ENCODE data around the gene ZDHHC7.
"Not testable (repeated sequence)": the region's sequence is repeated elsewhere in the genome, so short reads cannot be mapped to it uniquely, and the experiment has no call there.

ZDHHC7 gene

GRCh38 chr16:85042606-85043005 is 31.3 kb upstream of the ZDHHC7 start:
- DNase-seq (ENCODE audit: low read depth) = no peak

GRCh38 chr16:85042167-85042526 is 30.8 kb upstream of the ZDHHC7 start:
- no peak for DNase-seq (ENCODE audit: low read depth)

DNA sequence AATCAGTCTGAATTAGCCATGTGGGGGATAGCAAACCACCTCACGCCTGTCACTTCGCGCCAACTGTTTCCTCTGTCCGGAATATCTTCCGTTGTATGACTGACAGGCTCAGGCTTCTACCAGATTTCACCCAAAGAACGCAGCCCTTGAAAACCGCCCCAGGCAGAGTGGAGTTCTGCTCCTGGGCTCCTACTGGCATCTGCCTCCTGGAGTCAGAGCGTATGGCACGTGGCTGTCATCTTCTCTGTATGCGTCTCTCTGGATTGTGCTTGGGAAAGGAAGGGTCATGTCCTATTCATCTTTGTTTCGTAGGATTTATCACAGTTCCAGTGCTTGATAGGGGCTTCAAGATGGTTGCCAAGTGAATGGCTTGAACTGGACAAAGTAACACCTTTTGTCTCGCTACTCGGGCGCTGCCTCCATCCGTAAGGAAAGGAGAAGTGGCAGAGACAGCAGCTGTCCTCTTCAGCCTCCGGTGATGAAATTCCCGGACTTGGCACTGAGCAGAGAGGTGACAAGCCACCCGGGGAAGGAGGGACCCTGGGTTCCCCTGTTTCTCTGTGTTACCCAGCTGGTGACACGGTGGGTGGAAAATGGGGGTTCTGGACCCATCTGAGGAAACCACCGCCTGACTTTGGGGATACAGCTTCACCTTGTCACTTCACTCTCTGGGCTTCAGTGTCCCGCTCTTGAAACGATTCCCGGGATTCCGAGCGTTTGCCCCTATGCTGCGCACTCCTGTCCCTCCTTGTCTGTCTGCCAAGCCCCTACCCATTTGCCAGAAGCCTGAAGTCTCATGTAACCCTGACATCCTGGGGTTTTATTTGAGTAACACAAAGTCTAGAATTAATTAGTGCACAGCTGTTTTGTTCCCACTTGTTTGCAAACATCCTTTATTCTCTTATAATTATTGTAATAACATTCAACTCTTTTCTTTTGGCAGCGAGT is 30.2 kb upstream of the ZDHHC7 start:
- DNase-seq (ENCODE audit: low read depth) = no peak

GRCh38 chr16:85040685-85041084 is 29.4 kb upstream of the ZDHHC7 start:
- no peak for DNase-seq (ENCODE audit: low read depth)

- DNase-seq (ENCODE audit: low read depth) = no peak
Observed at GRCh38 chr16:85037721-85038120, 26.4 kb upstream of the ZDHHC7 start.

GRCh38 chr16:85037050-85037410 is 25.7 kb upstream of the ZDHHC7 start:
- DNase-seq (ENCODE audit: low read depth) = no peak

DNA sequence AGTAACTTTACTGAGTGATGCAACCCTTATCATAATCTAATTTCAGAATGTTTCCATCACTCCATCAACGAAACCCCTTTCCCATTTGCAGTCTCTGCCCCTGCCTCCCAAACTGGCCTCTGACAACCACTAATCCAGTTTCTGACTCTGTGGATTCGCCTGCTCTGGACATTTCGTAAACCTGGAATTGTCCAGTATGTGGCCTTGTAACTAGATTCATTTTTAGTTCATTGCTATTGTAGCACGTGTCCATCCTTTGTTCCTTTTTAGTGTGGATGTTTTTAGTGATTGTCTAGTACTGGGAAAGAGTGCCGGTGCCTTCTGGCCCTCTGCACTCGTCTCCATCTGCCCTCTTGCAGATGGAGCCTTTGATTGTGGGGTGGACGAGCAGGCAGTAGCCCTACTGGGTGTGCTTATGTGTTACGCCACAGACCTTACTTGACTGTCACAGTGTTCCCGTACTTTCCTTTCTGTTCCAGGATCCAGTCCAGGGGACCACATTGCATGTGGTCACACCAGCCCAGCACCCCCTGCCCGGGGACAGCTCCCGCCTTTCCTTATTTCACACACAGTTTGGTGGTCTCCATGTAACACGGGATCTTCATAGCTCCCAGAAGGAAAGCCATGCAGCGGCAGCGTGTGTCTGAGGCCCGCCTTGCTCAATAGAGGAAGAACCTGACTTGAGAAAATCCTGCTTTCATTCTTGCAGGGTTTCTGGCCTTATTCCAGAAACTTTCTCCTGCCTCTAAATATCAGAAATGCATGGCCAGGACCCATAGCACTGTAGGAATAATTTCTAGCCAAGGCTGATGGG is 25.1 kb upstream of the ZDHHC7 start:
- no peak for DNase-seq (ENCODE audit: low read depth)

DNA sequence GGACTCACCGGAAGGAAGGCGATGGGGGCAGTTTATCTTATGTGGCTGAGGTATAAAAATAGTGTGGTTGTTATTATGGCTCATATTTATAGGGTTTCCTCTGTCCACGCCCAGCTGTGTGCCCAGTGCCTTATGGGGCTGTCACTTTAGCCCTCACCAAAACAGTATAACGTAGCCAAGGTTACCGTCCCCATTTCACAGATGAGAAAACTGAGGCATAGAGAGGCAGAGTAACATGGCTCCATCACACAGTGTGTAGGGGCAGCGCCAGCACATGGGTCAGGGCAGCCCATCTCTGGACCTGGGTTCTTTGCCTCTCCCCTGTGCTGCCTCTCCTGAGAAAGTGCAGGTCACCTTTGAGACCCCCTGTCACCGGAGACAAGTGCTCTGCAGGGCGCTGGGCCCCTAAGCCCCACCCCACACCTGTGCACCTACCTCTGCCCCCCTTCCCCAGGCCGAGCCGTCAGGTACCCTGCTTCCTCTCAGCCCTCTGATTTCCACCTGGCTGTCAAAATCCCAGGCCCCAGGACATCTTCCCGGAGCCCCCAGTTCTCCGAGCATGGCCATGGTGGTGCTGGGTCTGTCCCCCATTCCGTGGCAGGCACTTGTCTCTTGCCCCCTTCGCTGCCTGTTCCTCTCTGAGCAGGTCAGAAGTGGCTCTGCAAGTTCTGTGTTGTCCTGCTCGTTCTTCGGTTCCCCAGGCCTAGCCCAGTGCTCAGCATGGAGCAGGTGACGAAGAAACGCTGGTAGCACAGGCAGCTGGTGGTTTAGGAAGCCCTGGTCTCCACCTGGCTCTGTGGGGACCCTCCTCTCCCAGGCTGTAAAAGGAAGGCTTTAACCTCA is 23.5 kb upstream of the ZDHHC7 start:
- no peak for DNase-seq (ENCODE audit: low read depth)

- no peak for DNase-seq (ENCODE audit: low read depth)
Observed at GRCh38 chr16:85033171-85033570, 21.8 kb upstream of the ZDHHC7 start.

DNA sequence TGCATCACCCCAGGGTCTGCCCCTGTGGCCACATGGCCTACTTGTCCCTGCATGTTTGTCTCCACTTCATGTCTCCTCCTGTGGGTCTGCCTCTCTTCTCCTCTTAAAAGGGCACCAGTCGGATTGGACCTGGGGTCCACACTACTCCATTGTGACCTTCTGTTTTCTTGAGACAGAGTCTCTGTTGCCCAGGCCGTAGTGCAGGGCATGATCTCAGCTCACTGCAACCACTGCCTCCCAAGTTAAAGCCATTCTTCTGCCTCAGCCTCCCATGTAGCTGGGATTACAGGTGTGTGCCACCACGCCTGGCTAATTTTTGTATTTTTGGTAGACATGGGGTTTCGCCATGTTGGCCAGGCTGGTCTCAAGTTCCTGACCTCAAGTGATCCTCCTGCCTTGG is 20.9 kb upstream of the ZDHHC7 start:
- DNase-seq (ENCODE audit: low read depth) = not testable (repeated sequence)

DNA sequence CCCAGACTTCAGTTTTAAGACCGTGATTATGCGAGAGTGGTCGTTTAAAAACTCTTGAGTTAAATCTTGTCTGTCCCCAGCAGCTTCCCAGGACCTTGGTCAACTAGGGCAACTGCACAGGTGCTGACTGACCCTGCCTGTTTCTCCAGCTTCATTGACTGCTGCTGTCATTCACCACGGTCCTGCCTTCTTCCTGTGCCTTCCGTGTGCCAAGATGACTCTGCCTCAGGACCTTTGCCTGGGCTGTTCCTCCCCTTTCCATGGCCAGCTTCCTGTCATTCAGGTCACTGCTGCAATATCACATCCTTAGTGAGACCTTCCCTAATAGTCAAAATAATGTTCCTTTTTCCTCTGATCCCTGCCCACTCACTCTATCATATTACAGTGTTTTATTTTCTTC is 20.1 kb upstream of the ZDHHC7 start:
- DNase-seq (ENCODE audit: low read depth) = no peak

GRCh38 chr16:85029981-85030401 is 18.7 kb upstream of the ZDHHC7 start:
- no peak for DNase-seq (ENCODE audit: low read depth)

DNA sequence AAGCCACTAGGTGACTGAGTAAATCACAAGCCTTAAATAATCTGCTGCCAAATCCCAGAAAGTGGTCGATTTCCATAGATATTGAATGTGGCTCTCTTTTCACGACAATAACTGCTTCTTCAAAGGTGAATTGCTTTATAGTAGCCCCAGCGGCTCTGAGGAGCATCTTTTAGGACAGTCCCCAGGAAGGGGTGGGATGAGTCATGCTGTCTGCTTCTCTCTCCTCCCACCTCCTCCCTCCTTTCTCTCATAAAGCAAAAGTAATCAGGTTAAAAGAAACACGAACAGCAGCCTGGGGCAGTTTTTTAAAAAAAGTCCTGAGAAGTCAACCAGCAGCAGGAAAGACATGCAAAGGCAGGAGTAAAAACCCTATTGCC is 18.1 kb upstream of the ZDHHC7 start:
- DNase-seq (ENCODE audit: low read depth) = no peak

- no peak for DNase-seq (ENCODE audit: low read depth)
Observed at GRCh38 chr16:85028685-85029407, 17.5 kb upstream of the ZDHHC7 start.

DNA sequence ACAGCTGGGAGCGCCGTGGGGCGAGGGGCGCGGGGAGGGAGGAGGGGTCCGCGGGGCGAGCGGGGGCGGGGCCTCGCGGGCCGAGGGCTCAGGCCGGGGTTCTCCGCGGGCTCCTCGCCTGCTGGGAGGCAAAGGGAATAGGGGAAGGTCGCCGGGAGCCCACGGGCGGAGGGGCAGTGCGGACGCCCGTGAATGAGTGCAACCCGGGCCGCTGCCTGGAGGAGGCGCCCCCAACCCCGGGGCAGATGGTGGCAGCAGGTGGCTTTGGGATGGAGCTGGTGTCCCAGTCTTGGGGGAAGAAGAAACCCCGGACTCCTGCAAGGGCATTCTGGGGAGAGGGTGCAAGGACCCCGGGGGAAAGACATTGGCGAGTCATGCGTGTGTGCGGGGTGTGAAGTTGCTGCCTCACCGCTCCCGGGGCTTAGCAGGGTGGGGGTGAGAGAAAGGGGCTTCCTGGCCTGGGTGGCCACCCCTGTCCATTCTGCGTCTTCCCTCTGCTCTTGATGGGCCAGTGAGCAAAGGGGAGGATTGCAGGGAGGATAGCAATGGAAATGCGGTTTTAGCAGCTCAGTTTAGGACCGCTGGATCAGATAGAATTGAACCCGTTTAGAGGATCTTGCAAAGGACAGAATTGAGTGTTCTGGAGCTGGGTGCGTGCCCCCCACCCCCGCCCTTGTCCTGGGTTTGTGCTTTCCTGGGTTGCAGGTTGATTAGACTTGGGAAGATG is 16.8 kb upstream of the ZDHHC7 start:
- DNase-seq (ENCODE audit: low read depth) = no peak

GRCh38 chr16:85027349-85027957 is 16.1 kb upstream of the ZDHHC7 start, which contains the start of gene KIAA0513:
Gene KIAA0513, plus strand, starts transcription at chr16:85027795. Its CDS starts 39,277 bp downstream, at chr16:85067072.
- DNase-seq (ENCODE audit: low read depth) = peak; percentile 88

DNA sequence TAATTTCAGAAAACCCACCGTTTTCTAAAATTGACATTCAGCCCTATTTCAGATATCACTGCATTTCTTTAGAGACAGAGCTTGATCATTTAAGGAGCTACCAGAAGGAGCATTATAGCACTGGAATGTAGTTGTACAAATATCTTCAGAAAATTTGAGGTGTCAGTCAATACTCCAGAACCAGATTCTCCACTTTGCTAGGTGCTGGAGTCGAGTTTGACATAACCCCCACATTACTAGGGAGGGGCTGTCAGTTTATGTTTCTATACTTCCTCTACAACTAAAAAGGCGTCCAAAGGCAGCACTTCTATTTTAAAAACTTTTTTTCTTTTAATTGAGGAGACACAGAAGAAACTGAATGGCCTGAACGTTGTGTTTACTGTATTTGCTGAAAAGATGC is 15.4 kb upstream of the ZDHHC7 start:
- no peak for DNase-seq (ENCODE audit: low read depth)

DNA sequence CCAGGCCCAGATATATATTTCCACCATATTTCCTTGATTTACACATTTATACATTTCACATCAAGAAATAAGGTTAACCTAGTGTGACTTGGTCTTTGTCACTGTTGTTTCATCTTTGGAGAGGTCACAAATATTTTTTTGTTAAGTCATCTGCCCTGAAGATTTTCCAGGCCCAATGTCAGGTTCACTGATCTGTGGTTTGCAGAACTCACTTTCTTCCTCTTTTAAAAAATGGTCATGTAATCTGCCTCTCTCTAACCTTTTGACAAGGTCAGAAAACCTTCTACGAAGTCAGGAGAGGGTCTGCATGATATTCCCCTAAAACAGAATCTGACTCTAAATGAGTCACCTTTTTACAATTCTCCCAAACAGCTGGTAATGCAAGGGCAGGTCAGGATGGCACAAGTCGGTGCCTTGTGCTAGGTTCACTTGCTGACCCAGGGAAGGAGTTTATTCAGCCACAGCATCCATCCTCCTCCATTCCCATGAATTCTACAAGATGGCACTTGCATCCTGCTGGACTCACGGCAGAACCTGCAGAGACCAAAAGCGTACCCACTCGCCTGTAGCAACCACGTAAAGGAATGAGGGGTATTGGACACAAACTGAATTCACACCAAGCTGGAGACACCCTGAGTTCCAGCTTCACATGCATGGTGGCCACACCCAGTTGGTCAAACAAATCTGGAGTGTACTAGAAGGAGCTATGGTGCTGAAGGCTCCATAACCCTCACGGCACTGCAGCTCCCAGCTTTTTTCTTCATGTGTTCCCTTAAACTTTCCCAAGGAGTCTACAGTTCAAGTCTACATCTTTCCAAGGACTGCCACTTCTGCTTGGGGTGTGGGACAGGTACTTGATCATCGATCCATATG is 14.7 kb upstream of the ZDHHC7 start:
- DNase-seq (ENCODE audit: low read depth) = no peak

DNA sequence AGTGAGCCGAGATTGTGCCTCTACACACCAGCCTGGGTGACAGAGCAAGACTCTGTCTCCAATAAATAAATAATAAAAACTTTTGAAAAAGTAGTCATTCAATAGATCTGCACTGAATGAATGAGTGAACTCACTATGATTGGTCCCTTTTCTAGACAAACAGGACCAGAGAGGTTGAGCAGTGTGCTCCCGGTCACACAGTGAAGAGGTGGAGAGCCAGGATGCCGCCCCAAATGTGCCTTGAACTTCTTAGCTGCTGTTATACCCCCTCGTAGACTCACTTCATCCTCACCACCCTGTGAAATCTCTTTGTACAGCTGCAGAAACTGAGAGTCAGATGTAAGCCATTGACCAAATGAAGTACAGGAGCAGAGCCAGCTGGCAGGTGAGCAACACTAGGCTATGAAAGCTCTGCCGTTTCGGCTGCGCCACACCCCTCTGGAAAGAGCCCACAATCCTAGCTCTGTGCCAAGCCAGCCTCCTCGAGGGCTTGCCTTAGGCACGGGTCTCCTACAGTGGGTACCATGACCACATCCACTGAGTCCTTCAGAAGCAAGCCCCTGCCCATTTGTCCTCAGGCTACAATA is 8.4 kb upstream of the ZDHHC7 start:
- DNase-seq (ENCODE audit: low read depth) = no peak

All from CMK (cell line).